ENCODE measurements around the gene SLC30A7. TPM values are rescaled to one million over a fixed set of nuclear protein-coding genes. Genes with fewer than 3 reads are reported as not detected.
A peak's percentile ranks its signal among the peaks of the same experiment; 100 is the strongest.

Gene SLC30A7
- total RNA-seq, 3 donors from 2014 or later (not counting 1 experiment from before 2014, with no cell fraction given): 27.7 to 38.8 (median 36.2) TPM

GRCh38 chr1:101005183-101005582, 109.3 kb downstream of the SLC30A7 start:
- Mint-ChIP-seq H3K36me3 (peaks cover 18% of the 10 kb centered on the region), H3K9me3 (no peaks in the 10 kb centered on the region), H3K4me3 (no peak overlapping the region), H3K4me1 (peaks cover 14 to 17% of the 10 kb centered on the region in 2 donors), H3K27ac (no peak overlapping the region), H3K27me3 (ENCODE audit: low read depth in 2 of 2) (no peaks in the 10 kb centered on the region)
- no peak overlapping the region for H3K27ac ChIP-seq (ENCODE audit: low read length)
- H3K9me3 ChIP-seq (ENCODE audit: control insufficient read depth, insufficient read depth, low read length): no peaks in the 10 kb centered on the region
- no peaks in the 10 kb centered on the region for H3K27me3 ChIP-seq (ENCODE audit: control insufficient read depth, insufficient read depth, low read length)
- H3K4me3 ChIP-seq (ENCODE audit: low read length): no peak overlapping the region
- DNase-seq (peak in 1 of 2 donors; percentile 33), ATAC-seq (peak in 1 of 3 donors; percentile 53)
- intact Hi-C loops (cut with micrococcal nuclease): no loop called here
- peaks cover 8% of the 10 kb centered on the region for H3K36me3 ChIP-seq (ENCODE audit: control insufficient read depth, insufficient read depth, low read length)
- no CpG with 5 or more reads among the region's 1 CpG for WGBS (ENCODE audit: insufficient coverage)
- TF ChIP-seq, protein P1, sequence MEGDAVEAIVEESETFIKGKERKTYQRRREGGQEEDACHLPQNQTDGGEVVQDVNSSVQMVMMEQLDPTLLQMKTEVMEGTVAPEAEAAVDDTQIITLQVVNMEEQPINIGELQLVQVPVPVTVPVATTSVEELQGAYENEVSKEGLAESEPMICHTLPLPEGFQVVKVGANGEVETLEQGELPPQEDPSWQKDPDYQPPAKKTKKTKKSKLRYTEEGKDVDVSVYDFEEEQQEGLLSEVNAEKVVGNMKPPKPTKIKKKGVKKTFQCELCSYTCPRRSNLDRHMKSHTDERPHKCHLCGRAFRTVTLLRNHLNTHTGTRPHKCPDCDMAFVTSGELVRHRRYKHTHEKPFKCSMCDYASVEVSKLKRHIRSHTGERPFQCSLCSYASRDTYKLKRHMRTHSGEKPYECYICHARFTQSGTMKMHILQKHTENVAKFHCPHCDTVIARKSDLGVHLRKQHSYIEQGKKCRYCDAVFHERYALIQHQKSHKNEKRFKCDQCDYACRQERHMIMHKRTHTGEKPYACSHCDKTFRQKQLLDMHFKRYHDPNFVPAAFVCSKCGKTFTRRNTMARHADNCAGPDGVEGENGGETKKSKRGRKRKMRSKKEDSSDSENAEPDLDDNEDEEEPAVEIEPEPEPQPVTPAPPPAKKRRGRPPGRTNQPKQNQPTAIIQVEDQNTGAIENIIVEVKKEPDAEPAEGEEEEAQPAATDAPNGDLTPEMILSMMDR (IDR thresholded peaks at IDR 0.05): no peak
- no peaks in the 10 kb centered on the region for H3K4me1 ChIP-seq (ENCODE audit: control insufficient read depth, insufficient read depth, low read length)

GRCh38 chr1:101005871-101006270, 110.0 kb downstream of the SLC30A7 start:
- Histone ChIP-seq H3K9me3 (ENCODE audit: control insufficient read depth, insufficient read depth, low read length) (no peaks in the 10 kb centered on the region), H3K36me3 (ENCODE audit: control insufficient read depth, insufficient read depth, low read length) (peaks cover 9% of the 10 kb centered on the region), H3K4me1 (ENCODE audit: control insufficient read depth, insufficient read depth, low read length) (no peaks in the 10 kb centered on the region), H3K27me3 (ENCODE audit: control insufficient read depth, insufficient read depth, low read length) (no peaks in the 10 kb centered on the region), H3K4me3 (ENCODE audit: low read length) (no peak overlapping the region), H3K27ac (ENCODE audit: low read length) (no peak overlapping the region)
- WGBS (ENCODE audit: insufficient coverage): 76% methylated on average over 4 of the region's 4 CpGs
- DNase-seq (peak in 1 of 2 donors; percentile 50), ATAC-seq (peak in 2 of 3 donors; percentile 22 to 24)
- no peaks in the 10 kb centered on the region for H3K27me3 Mint-ChIP-seq (ENCODE audit: low read depth in 2 of 2)
- no peak overlapping the region for H3K4me3 Mint-ChIP-seq
- no peaks in the 10 kb centered on the region for H3K9me3 Mint-ChIP-seq
- H3K4me1 Mint-ChIP-seq: peaks cover 14 to 17% of the 10 kb centered on the region in 2 donors
- no peak overlapping the region for H3K27ac Mint-ChIP-seq
- H3K36me3 Mint-ChIP-seq: peaks cover 24% of the 10 kb centered on the region
- TF ChIP-seq, protein P1 (IDR thresholded peaks at IDR 0.05): no peak
- intact Hi-C loops (cut with micrococcal nuclease): no loop called here

- no peak overlapping the region for H3K27ac ChIP-seq (ENCODE audit: low read length)
- no CpG with 5 or more reads among the region's 2 CpGs for WGBS (ENCODE audit: insufficient coverage)
- no peak overlapping the region for H3K4me3 Mint-ChIP-seq
- no peaks in the 10 kb centered on the region for H3K9me3 ChIP-seq (ENCODE audit: control insufficient read depth, insufficient read depth, low read length)
- intact Hi-C loops (cut with micrococcal nuclease): no loop called here
- H3K4me3 ChIP-seq (ENCODE audit: low read length): no peak overlapping the region
- H3K36me3 ChIP-seq (ENCODE audit: control insufficient read depth, insufficient read depth, low read length): peaks cover 5% of the 10 kb centered on the region
- H3K36me3 Mint-ChIP-seq: peaks cover 26% of the 10 kb centered on the region
- no peak overlapping the region for H3K27ac Mint-ChIP-seq
- H3K27me3 Mint-ChIP-seq (ENCODE audit: low read depth in 2 of 2): no peaks in the 10 kb centered on the region
- TF ChIP-seq, protein P1 (IDR thresholded peaks at IDR 0.05): no peak
- H3K9me3 Mint-ChIP-seq: no peaks in the 10 kb centered on the region
- H3K4me1 ChIP-seq (ENCODE audit: control insufficient read depth, insufficient read depth, low read length): no peaks in the 10 kb centered on the region
- ATAC-seq (peak in 1 of 3 donors; percentile 55), DNase-seq (no peak)
- peaks cover 14 to 17% of the 10 kb centered on the region in 2 donors for H3K4me1 Mint-ChIP-seq
- no peaks in the 10 kb centered on the region for H3K27me3 ChIP-seq (ENCODE audit: control insufficient read depth, insufficient read depth, low read length)
These were observed 110.7 kb downstream of the SLC30A7 start for GRCh38 chr1:101006553-101006952.

DNA sequence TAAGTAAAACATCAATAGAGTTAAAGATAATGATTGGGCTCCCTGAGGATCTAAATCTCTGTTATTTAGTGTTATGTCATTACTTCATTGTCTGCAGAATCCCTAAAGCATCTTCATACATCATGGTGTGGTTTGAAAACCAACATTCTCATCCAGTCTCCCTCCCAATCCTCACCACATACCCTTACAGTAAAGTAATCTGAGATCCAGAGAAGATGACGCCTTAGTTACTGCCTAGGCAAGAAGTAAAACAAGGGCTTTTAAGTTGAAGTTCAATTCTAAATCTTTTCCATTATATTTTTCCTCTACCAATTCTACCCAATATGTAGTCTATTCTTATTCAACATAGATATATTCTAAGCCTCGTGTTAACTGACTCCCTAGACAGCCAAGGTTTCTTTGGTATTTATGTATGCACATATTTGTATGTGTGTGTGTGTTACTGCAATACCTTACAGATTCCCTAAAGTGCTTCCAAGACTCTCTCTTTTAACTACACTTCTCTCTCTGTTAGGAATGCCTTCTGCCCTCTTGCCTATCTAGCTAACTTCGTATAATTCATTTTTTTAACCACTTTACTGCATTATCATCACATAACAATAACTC, 112.4 kb downstream of the SLC30A7 start:
- H3K27ac Mint-ChIP-seq: no peak overlapping the region
- H3K27me3 Mint-ChIP-seq (ENCODE audit: low read depth in 2 of 2): no peaks in the 10 kb centered on the region
- H3K4me1 Mint-ChIP-seq: peaks cover 12 to 14% of the 10 kb centered on the region in 2 donors
- H3K9me3 ChIP-seq (ENCODE audit: control insufficient read depth, insufficient read depth, low read length): no peaks in the 10 kb centered on the region
- DNase-seq (no peak), ATAC-seq (no peak)
- intact Hi-C loops (cut with micrococcal nuclease): no loop called here
- peaks cover 14% of the 10 kb centered on the region for H3K36me3 ChIP-seq (ENCODE audit: control insufficient read depth, insufficient read depth, low read length)
- TF ChIP-seq, protein P1 (IDR thresholded peaks at IDR 0.05): no peak
- H3K36me3 Mint-ChIP-seq: peaks cover 26% of the 10 kb centered on the region
- 99% methylated on average over 2 of the region's 3 CpGs for whole genome bisulfite sequencing (ENCODE audit: insufficient coverage)
- no peak overlapping the region for H3K4me3 ChIP-seq (ENCODE audit: low read length)
- no peaks in the 10 kb centered on the region for H3K27me3 ChIP-seq (ENCODE audit: control insufficient read depth, insufficient read depth, low read length)
- no peaks in the 10 kb centered on the region for H3K4me1 ChIP-seq (ENCODE audit: control insufficient read depth, insufficient read depth, low read length)
- no peak overlapping the region for H3K27ac ChIP-seq (ENCODE audit: low read length)
- H3K9me3 Mint-ChIP-seq: no peaks in the 10 kb centered on the region
- H3K4me3 Mint-ChIP-seq: no peak overlapping the region
